Keratinocyte (primary cell): ENCODE results near the gene CLMN. TPM values are rescaled to one million over a fixed set of nuclear protein-coding genes. Genes with fewer than 3 reads are reported as not detected.

Source experiments
- DNase-seq: peaks from one replicate; pipeline ENCODE4 v3.0.0-alpha.2; 2011; ENCODE audit warnings: low read depth, missing footprints, low spot score
- FAIRE-seq: peaks from 2 replicates; lab custom pipeline; 2011; peaks lifted over from hg19 to GRCh38; lab: Jason Lieb, UNC
- H2AFZ ChIP-seq: 2 replicates; pipeline ENCODE4 v1.6.0; 2012; ENCODE audit warnings: low read length, control low read depth, inconsistent platforms; ENCODE audit not compliant: control insufficient read depth
- H3K27ac ChIP-seq: 2 replicates; pipeline ENCODE4 v1.5.1; 2011; ENCODE audit warnings: low read length; ENCODE audit not compliant: control insufficient read depth, insufficient read depth
- H3K27me3 ChIP-seq: 3 replicates; pipeline ENCODE4 v1.6.0; 2011; ENCODE audit warnings: low read length; ENCODE audit not compliant: control insufficient read depth, insufficient read depth; ENCODE audit errors: extremely low read depth
- H3K36me3 ChIP-seq, 2 experiments: 2 replicates in 1 of 2; 3 replicates in 1 of 2; pipeline ENCODE4 v1.5.1; 2011; ENCODE audit warnings: low read length in 2 of 2, mild to moderate bottlenecking in 1 of 2; ENCODE audit not compliant: control insufficient read depth in 2 of 2, insufficient read depth in 2 of 2; ENCODE audit errors: extremely low read depth in 1 of 2
- H3K4me1 ChIP-seq: 3 replicates; pipeline ENCODE4 v1.5.1; 2011; ENCODE audit warnings: low read length; ENCODE audit not compliant: control insufficient read depth, insufficient read depth; ENCODE audit errors: extremely low read depth
- H3K4me2 ChIP-seq: 3 replicates; pipeline ENCODE4 v1.6.0; 2011; ENCODE audit warnings: low read depth, low read length; ENCODE audit not compliant: control insufficient read depth, insufficient read depth; ENCODE audit errors: extremely low read depth
- H3K4me3 ChIP-seq, 3 experiments: fragments of 200-600 bp in 1 of 3; sonication (generic) in 1 of 3; 2 replicates in 2 of 3; 3 replicates in 1 of 3; pipeline ENCODE4 v1.5.1; 2011 to 2016; ENCODE audit warnings: low read length in 3 of 3, mild to moderate bottlenecking in 3 of 3, control low read depth in 2 of 3, inconsistent platforms in 1 of 3, low read depth in 1 of 3, mixed read lengths in 1 of 3, mixed run types in 1 of 3, moderate library complexity in 1 of 3; ENCODE audit not compliant: control insufficient read depth in 2 of 3, insufficient read depth in 2 of 3; ENCODE audit errors: extremely low read depth in 1 of 3
- H3K79me2 ChIP-seq: 2 replicates; pipeline ENCODE4 v1.6.0; 2012; ENCODE audit warnings: low read length; ENCODE audit not compliant: control insufficient read depth, insufficient read depth
- H3K9ac ChIP-seq: 3 replicates; pipeline ENCODE4 v1.6.0; 2011; ENCODE audit warnings: low read length; ENCODE audit not compliant: control insufficient read depth, insufficient read depth; ENCODE audit errors: extremely low read depth
- H3K9me1 ChIP-seq: 3 replicates; pipeline ENCODE4 v1.6.0; 2011; ENCODE audit warnings: low read length; ENCODE audit not compliant: control insufficient read depth, insufficient read depth; ENCODE audit errors: extremely low read depth
- H3K9me3 ChIP-seq: 2 replicates; pipeline ENCODE4 v1.5.1; 2012; ENCODE audit warnings: low read depth, low read length; ENCODE audit not compliant: control insufficient read depth
- H4K20me1 ChIP-seq: 3 replicates; pipeline ENCODE4 v1.6.0; 2011; ENCODE audit warnings: low read length; ENCODE audit not compliant: control insufficient read depth, insufficient read depth; ENCODE audit errors: extremely low read depth
- CTCF ChIP-seq, 3 experiments: IDR thresholded peaks in 1 of 3; conservative IDR thresholded peaks in 1 of 3; optimal IDR thresholded peaks in 1 of 3; 2 replicates in 2 of 3; 3 replicates in 1 of 3; pipeline versions ENCODE3 to v1.5.1; 2011; ENCODE audit warnings: low read length in 3 of 3, mild to moderate bottlenecking in 3 of 3, moderate library complexity in 2 of 3, control low read depth in 1 of 3, inconsistent platforms in 1 of 3; ENCODE audit not compliant: insufficient read depth in 2 of 3; ENCODE audit errors: extremely low read depth in 1 of 3
- EZH2 ChIP-seq: IDR thresholded peaks from one replicate; pipeline ENCODE4 v1.6.1; 2012; ENCODE audit warnings: inconsistent platforms, mild to moderate bottlenecking, low read length, moderate library complexity
- dilution Hi-C: fragments of 300-500 bp; cut with MboI; formaldehyde crosslinking; loops from one replicate; pipeline ENCODE4 v1.7.0; 2020; ENCODE audit warnings: low sequenced_read_pairs; ENCODE audit not compliant: extremely low pct_ligation_motif_present
- polyA plus RNA-seq, 5 experiments: library from polyadenylated mRNA; depleted of rRNA in 3 of 5; stranded (reverse) in 3 of 5; stranded (forward) in 1 of 5; unstranded in 1 of 5; fragments of >200 nt; gene quantifications; 1 replicate in 1 of 5; 2 replicates in 3 of 5; 3 replicates in 1 of 5; pipeline versions ENCODE4 v1.2.1 to v1.2.3, GENCODE V29; 2011 to 2012; ENCODE audit warnings: missing spikeins in 2 of 5, low read depth in 1 of 5, low replicate concordance in 1 of 5

The CLMN gene
- polyA plus RNA-seq, 1 donor (not counting 4 experiments of a cell fraction or from before 2014, with no cell fraction given), result 6.1 TPM

- FAIRE-seq, result no peak
These were observed 12.2 kb upstream of the CLMN start for GRCh38 chr14:95331708-95332408.

GRCh38 chr14:95330591-95331370 is 11.1 kb upstream of the CLMN start:
- H3K36me3 ChIP-seq, result no peaks in the 10 kb centered on the region
- no peak overlapping the region for H3K9ac ChIP-seq
- H3K27ac ChIP-seq, result no peak overlapping the region
- H2AFZ ChIP-seq, result no peak overlapping the region
- H3K4me2 ChIP-seq, result no peak overlapping the region
- peaks cover 25% of the 10 kb centered on the region for H3K4me1 ChIP-seq
- dilution Hi-C loops, result no loop called here
- no peak overlapping the region for H3K4me3 ChIP-seq
- no peaks in the 10 kb centered on the region for H3K79me2 ChIP-seq
- DNase-seq (no peak), FAIRE-seq (no peak)
- TF ChIP-seq EZH2 (no peak), CTCF (optimal IDR thresholded peaks at IDR 0.05 in 1 of 3, IDR thresholded peaks at IDR 0.05 in 1 of 3, conservative IDR thresholded peaks at IDR 0.05 in 1 of 3; ENCODE audit: extremely low read depth in 1 of 3, insufficient read depth in 2 of 3, low read length in 3 of 3) (no peak)
- H3K27me3 ChIP-seq, result no peaks in the 10 kb centered on the region
- H3K9me1 ChIP-seq, result no peaks in the 10 kb centered on the region
- no peaks in the 10 kb centered on the region for H3K9me3 ChIP-seq
- H4K20me1 ChIP-seq, result no peaks in the 10 kb centered on the region

More at GRCh38 chr14:95331708-95332408, 12.2 kb upstream of the CLMN start:
- dilution Hi-C loops, result no loop called here
- no peak overlapping the region for H3K4me2 ChIP-seq
- no peak overlapping the region for H2AFZ ChIP-seq
- H4K20me1 ChIP-seq, result no peaks in the 10 kb centered on the region
- H3K9me1 ChIP-seq, result no peaks in the 10 kb centered on the region
- no peak overlapping the region for H3K4me3 ChIP-seq
- H3K27me3 ChIP-seq, result peaks cover 9% of the 10 kb centered on the region
- H3K4me1 ChIP-seq, result peaks cover 22% of the 10 kb centered on the region
- H3K79me2 ChIP-seq, result no peaks in the 10 kb centered on the region
- H3K27ac ChIP-seq, result no peak overlapping the region
- TF ChIP-seq CTCF (optimal IDR thresholded peaks at IDR 0.05 in 1 of 3, IDR thresholded peaks at IDR 0.05 in 1 of 3, conservative IDR thresholded peaks at IDR 0.05 in 1 of 3; ENCODE audit: extremely low read depth in 1 of 3, insufficient read depth in 2 of 3, low read length in 3 of 3) (no peak), EZH2 (no peak)
- H3K9me3 ChIP-seq, result no peaks in the 10 kb centered on the region
- no peak for DNase-seq
- no peak overlapping the region for H3K9ac ChIP-seq
- no peaks in the 10 kb centered on the region for H3K36me3 ChIP-seq
